Ectodermal cell (in vitro differentiated cells): ENCODE data around the gene SVIL.
"Not testable (repeated sequence)": the region's sequence is repeated elsewhere in the genome, so short reads cannot be mapped to it uniquely, and the experiment has no call there.

Experiments used
- H3K27ac ChIP-seq: 2 replicates; pipeline ENCODE4 v1.7.0; 2013; ENCODE audit warnings: mild to moderate bottlenecking, low read depth, low read length; ENCODE audit not compliant: insufficient read depth, poor library complexity, severe bottlenecking
- H3K27me3 ChIP-seq: 2 replicates; pipeline ENCODE4 v1.7.0; 2013; ENCODE audit warnings: mild to moderate bottlenecking, low read length; ENCODE audit not compliant: insufficient read depth, control insufficient read depth, poor library complexity, severe bottlenecking
- H3K36me3 ChIP-seq: one replicate; pipeline ENCODE4 v1.7.0; 2013; ENCODE audit warnings: low read length; ENCODE audit not compliant: control insufficient read depth, insufficient read depth
- H3K4me1 ChIP-seq: one replicate; pipeline ENCODE4 v1.7.0; 2013; ENCODE audit warnings: low read length; ENCODE audit not compliant: control insufficient read depth, insufficient read depth
- H3K4me3 ChIP-seq: 2 replicates; pipeline ENCODE4 v1.7.0; 2013; ENCODE audit warnings: low read depth, low read length, control low read depth; ENCODE audit not compliant: insufficient read depth
- H3K9me3 ChIP-seq: 2 replicates; pipeline ENCODE4 v1.7.0; 2013; ENCODE audit warnings: mild to moderate bottlenecking, low read length, moderate library complexity; ENCODE audit not compliant: control insufficient read depth
- WGBS, 2 experiments: methylation state at CpG; one replicate each; pipeline ENCODE4 v1.1.7; 2013; ENCODE audit warnings: missing lambda C conversion rate in 2 of 2; 5-methylcytosine and 5-hydroxymethylcytosine counted together

Gene SVIL

DNA sequence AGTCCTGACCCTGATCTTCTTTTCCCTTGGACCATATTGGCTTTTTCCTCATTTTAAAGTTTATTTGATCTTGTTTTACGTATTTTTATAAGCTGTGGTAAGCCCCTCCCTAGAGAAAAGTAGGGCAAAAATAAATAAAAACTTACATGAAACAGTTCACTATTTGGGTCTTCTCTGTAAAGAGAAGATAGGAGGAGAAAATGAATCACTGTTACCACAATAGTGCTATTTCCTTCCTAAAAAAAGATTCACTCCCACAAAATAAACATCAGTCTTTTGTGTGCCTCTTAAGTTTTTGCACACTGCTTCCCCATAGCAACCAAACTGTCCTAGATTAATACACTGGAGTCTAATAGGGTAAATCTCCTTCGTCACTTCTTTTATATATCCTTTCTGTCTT is 1.4 kb upstream of the SVIL start:
- 96 to 98% methylated on average over 1 to 2 of the region's 2 CpGs for WGBS, 2 experiments
- no peak overlapping the region for H3K27ac ChIP-seq
- no peaks in the 10 kb centered on the region for H3K9me3 ChIP-seq
- H3K4me3 ChIP-seq: no peak overlapping the region
- H3K36me3 ChIP-seq: no peaks in the 10 kb centered on the region
- peaks cover 21% of the 10 kb centered on the region for H3K4me1 ChIP-seq
- no peaks in the 10 kb centered on the region for H3K27me3 ChIP-seq

- peaks cover 2% of the 10 kb centered on the region for H3K36me3 ChIP-seq
- no peaks in the 10 kb centered on the region for H3K9me3 ChIP-seq
- peaks cover 21% of the 10 kb centered on the region for H3K4me1 ChIP-seq
- 18% methylated on average over 4 of the region's 4 CpGs for WGBS, 2 experiments
- no peaks in the 10 kb centered on the region for H3K27me3 ChIP-seq
- H3K4me3 ChIP-seq: no peak overlapping the region
- H3K27ac ChIP-seq: peak overlapping the region; percentile 40
Measured at GRCh38 chr10:29635711-29636144, 957 bp upstream of the SVIL start.

DNA sequence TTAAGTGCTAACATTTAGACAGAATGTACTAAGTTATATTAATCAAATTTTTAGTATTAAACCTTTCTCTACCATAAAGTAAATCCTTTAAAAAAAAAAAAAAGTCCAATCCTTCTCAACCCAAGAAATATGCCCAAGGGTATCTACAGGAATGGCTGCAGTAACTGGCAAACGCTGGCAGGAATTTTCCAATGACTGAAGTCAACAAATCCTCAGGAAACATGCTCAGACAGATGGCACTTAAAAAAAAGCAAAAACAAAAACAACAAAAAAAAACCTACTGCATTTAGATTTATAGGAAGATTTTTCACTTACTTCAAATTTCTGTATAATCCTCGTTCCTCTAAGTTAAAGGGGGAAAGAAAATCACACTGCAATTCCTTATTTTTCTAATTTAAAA is 666 bp downstream of the SVIL start:
- no peak overlapping the region for H3K4me3 ChIP-seq
- 31 to 69% methylated on average over 2 of the region's 2 CpGs for WGBS, 2 experiments
- H3K27ac ChIP-seq: no peak overlapping the region

DNA sequence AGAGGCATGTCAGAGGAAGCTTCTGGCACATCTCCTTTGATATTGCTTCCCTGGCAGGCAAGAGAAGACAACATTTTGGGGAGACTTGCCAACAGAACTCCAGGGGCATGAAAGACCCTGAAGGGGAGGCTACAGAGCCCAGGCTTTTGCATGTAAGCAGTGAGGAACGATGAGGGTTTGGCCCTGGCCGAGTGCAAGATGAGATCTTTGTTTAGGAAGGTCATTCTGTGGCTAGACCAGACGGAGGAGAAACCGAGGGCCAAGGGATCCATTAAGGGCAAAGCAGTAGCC is 3.8 kb downstream of the SVIL start:
- Histone ChIP-seq H3K4me1 (peaks cover 20% of the 10 kb centered on the region), H3K4me3 (no peak overlapping the region), H3K9me3 (no peaks in the 10 kb centered on the region), H3K27me3 (no peaks in the 10 kb centered on the region), H3K27ac (no peak overlapping the region), H3K36me3 (peaks cover 2% of the 10 kb centered on the region)
- WGBS, 2 experiments: 94% methylated on average over 4 of the region's 4 CpGs

More for the DNA sequence above, 666 bp downstream of the SVIL start:
- peaks cover 2% of the 10 kb centered on the region for H3K36me3 ChIP-seq
- no peaks in the 10 kb centered on the region for H3K27me3 ChIP-seq
- H3K4me1 ChIP-seq: peaks cover 21% of the 10 kb centered on the region
- H3K9me3 ChIP-seq: no peaks in the 10 kb centered on the region

DNA sequence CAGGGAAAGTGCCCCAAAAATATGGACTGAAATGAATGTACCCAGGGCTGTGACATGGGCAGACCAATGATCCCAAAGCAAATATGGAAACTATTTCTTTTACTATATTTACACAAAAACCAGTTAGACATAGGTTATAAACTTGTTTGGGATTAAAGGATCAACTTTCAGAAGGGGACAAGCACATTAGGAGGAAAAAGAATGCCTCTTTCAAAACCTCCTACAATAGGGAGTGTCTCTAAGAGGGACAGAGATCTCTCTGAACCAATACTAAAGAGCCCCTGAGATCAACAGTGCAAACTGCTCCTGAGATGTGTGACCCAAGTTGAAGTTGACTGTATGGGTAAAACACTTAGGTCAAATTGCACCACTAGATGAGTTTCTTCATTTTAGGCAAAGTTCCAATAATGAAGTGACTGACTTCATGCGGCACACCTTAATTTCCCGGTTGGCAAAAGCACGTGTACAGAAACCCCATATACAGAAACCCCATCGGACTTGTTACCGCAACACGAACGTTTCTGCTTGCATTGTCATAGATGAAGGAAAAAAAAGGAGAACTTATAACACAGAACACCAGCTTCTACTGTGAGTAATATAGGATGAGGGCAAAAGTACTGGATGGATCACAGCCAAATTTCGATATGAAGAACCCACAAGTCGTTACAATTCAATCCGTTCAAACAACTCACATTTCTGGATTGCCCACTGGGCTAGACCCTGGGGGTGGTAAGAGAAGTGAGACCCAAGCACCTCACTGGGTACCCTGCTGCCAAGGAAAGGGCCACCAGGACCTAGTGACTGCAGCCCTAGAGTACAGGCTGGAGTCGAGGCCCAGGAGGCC is 4.3 kb downstream of the SVIL start:
- Histone ChIP-seq H3K27ac (no peak overlapping the region), H3K4me1 (peaks cover 15% of the 10 kb centered on the region), H3K27me3 (no peaks in the 10 kb centered on the region), H3K36me3 (peaks cover 2% of the 10 kb centered on the region), H3K4me3 (no peak overlapping the region), H3K9me3 (no peaks in the 10 kb centered on the region)
- 96 to 97% methylated on average over 11 of the region's 11 CpGs for WGBS, 2 experiments

DNA sequence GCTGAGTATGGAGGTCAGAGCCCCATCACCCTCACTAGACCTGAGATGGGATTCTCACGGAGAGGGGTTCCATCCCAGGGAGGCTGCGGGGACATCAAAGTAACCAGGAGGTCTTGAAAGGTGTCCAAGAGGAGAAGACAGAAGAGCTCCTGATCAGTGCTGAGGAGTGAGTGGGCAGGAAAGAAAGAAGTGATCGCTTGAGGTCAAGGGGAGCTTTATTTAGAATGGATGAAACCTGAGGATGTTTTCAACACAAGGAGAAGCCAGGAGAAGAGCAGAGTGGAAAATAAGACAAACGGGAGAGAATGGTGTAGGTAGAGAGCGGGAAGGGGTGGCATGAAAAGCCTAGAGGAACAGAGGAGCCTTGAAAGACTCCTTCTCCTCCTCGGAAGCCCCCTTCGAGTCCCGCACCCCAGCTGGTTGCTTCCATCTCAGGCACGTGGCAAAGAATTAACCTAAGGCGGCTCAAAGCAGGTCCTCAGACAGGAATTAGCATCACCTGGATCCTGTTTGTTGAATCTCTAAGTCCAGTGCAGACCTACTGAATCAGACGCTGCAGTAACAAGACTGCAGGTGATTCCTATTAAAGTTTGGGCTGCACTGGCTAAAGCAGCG is 5.8 kb downstream of the SVIL start:
- Histone ChIP-seq H3K4me1 (peaks cover 3% of the 10 kb centered on the region), H3K27ac (no peak overlapping the region), H3K36me3 (peaks cover 2% of the 10 kb centered on the region), H3K4me3 (no peak overlapping the region), H3K27me3 (no peaks in the 10 kb centered on the region), H3K9me3 (no peaks in the 10 kb centered on the region)
- WGBS, 2 experiments: 92% methylated on average over 12 of the region's 12 CpGs

GRCh38 chr10:29628311-29628710 is 6.5 kb downstream of the SVIL start:
- H3K4me1 ChIP-seq: peaks cover 3% of the 10 kb centered on the region
- H3K36me3 ChIP-seq: peaks cover 2% of the 10 kb centered on the region
- no peaks in the 10 kb centered on the region for H3K27me3 ChIP-seq
- H3K9me3 ChIP-seq: no peaks in the 10 kb centered on the region
- no peak overlapping the region for H3K27ac ChIP-seq
- WGBS, 2 experiments: 96 to 98% methylated on average over 5 of the region's 5 CpGs
- H3K4me3 ChIP-seq: no peak overlapping the region

DNA sequence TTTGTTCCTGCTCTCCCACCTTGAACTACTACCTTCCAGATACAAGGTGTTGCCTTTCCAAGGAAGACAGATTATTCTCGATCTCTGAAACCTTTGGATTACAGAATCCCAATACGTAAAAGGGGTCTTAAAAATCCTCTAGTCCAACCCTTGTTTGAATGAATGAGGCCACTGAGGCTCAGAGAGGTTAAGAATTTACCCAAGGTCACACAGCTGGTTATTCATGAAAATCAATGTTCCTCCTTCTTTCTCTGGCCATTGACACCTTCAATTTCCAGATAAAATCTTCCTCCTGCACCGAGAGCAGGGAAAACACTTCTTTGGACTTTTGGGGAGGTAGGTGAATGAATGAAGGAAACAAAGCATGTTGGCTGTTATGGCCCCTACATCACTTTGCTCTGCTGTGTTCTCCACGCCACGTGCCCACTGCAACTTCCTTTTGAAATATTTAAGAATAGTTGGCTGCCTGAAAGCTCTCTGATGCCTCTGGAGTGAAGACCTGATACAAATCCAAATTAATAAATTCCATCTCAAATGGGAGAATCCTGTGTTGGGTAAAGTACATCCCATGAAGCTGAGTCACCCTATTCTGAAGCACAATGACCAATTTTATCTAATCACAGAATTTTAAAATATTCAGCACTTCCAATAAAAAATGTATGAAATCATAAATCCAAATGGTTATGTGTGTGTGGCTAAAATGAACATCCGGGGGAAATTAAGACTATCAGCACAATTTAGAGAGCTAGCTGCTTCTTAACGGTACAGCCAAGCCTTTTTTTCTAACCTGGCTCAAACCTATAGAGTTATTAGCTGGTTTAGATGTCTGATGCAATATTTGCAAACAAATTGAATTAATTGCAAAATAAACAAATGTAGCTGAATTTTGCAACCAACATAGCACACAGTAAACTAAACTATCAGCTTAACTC is 7.3 kb downstream of the SVIL start:
- Histone ChIP-seq H3K4me1 (no peaks in the 10 kb centered on the region), H3K36me3 (peaks cover 2% of the 10 kb centered on the region), H3K27ac (no peak overlapping the region), H3K4me3 (no peak overlapping the region), H3K9me3 (no peaks in the 10 kb centered on the region), H3K27me3 (no peaks in the 10 kb centered on the region)
- WGBS, 2 experiments: 92 to 94% methylated on average over 7 of the region's 7 CpGs

DNA sequence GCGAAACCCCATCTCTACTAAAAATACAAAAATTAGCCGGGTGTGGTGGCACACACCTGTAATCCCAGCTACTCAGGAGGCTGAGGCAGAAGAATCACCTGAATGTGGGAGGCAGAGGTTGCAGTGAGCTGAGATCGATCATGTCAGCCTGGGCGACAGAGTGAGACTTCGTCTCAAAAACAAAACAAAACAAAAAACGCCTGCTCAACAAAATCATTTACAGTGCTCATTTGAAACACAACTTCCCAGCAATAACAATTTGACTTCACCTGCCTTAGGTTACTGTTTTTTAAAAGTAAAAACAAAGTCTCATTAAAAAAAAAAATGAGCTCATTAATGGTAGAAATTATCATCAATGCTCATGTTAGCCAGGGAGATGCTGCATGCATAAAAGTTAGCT is 10.4 kb downstream of the SVIL start:
- H3K27ac ChIP-seq, H3K4me1 ChIP-seq, H3K27me3 ChIP-seq, H3K36me3 ChIP-seq, H3K9me3 ChIP-seq, H3K4me3 ChIP-seq: not testable (repeated sequence)
- 94 to 99% methylated on average over 5 of the region's 6 CpGs for WGBS, 2 experiments

- H3K4me3 ChIP-seq: no peak overlapping the region
- H3K36me3 ChIP-seq: no peaks in the 10 kb centered on the region
- H3K27ac ChIP-seq: no peak overlapping the region
- 94% methylated on average over 4 of the region's 4 CpGs for WGBS, 2 experiments
- H3K4me1 ChIP-seq: peaks cover 8% of the 10 kb centered on the region
- H3K27me3 ChIP-seq: no peaks in the 10 kb centered on the region
- no peaks in the 10 kb centered on the region for H3K9me3 ChIP-seq
Measured at GRCh38 chr10:29623797-29624196, 11.0 kb downstream of the SVIL start.
